SK-N-MC (cell line): Measurements from ENCODE around the gene CAST.
"Not testable (repeated sequence)": the region's sequence is repeated elsewhere in the genome, so short reads cannot be mapped to it uniquely, and the experiment has no call there.

Experiments
- EZH2 ChIP-seq: fragments of 200-600 bp; sonication (generic); IDR thresholded peaks from one replicate; pipeline ENCODE4 v1.6.1; 2017; ENCODE audit warnings: antibody characterized with exemption
- FOXP2 ChIP-seq: optimal IDR thresholded peaks from 2 replicates; pipeline ENCODE3; 2011; ENCODE audit warnings: mild to moderate bottlenecking, moderate library complexity; ENCODE audit not compliant: insufficient read depth; ENCODE audit errors: extremely low read length, control extremely low read depth
- POLR2AphosphoS5 ChIP-seq: IDR thresholded peaks from 2 replicates; pipeline ENCODE4 v1.6.1; 2012; ENCODE audit warnings: mild to moderate bottlenecking, low read depth, low read length, borderline replicate concordance

DNA sequence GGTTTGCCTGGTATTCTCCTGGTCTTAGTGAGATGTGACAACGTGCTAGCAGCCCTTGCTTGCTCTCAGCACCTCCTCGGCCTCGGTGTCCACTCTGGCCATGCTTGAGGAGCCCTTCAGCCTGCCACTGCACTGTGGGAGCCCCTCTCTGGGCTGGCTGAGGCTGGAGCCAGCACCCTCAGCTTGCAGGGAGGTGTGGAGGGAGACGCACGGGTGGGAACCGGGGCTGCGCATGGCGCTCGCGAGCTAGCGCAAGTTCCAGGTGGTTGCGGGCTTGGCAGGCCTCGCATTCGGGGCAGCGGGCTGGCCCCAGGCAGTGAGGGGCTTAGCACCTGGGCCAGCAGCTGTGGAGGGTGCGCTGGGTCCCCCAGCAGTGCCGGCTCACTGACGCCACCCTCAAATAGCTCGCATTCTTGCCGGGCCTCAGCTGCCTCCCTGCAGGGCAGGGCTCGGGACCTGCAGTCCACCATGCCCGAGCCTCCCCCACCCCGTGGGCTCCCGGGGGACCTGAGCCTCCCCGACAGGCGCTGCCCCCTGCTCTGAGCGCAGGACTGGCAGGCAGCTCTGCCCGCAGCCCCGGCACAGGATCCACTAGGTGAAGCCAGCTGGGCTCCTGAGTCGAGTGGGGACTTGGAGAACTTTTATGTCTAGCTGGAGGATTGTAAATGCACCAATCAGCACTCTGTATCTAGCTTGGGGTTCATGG, 43.7 kb upstream of the CAST start:
- not testable (repeated sequence) for TF ChIP-seq POLR2AphosphoS5, EZH2, FOXP2
